ENCODE measurements around the gene RALGAPA2. TPM values are rescaled to one million over a fixed set of nuclear protein-coding genes. Genes with fewer than 3 reads are reported as not detected.
A peak's percentile ranks its signal among the peaks of the same experiment; 100 is the strongest.

Gene RALGAPA2
- total RNA-seq, 2 donors from 2014 or later = 36.5 to 53.2 TPM

DNA sequence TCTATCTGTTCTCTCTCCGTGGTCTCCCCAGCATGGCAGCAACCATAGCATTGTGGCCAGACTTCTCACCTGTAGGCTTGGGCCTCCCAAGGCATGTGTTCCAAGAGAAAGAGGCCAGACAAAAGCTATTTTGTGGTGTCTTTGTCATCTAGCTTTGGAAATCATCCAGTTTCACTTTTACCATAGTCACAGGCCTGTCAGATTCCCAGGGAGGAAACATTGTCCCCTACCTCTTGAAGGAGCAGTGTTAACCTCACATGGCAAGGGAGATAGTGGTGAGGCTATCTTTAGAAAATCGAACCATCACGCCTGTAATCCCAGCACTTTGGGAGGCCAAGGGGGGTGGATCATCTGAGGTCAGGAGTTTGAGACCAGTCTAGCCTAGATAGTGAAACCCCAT is 42.3 kb upstream of the RALGAPA2 start:
- Histone ChIP-seq H3K36me3 (no peaks in the 10 kb centered on the region), H3K27me3 (replicated peaks; ENCODE audit: insufficient read depth) (no peaks in the 10 kb centered on the region), H3K9me3 (no peaks in the 10 kb centered on the region), H3K4me3 (no peak overlapping the region), H3K4me1 (replicated peaks) (peaks cover 4% of the 10 kb centered on the region), H3K27ac (no peak overlapping the region)
- no peak for DNase-seq (ENCODE audit: low spot score)
- 96% methylated on average over 3 of the region's 3 CpGs for WGBS
- intact Hi-C loops (cut with DNase I) = no loop called here
- TF ChIP-seq, protein P1, sequence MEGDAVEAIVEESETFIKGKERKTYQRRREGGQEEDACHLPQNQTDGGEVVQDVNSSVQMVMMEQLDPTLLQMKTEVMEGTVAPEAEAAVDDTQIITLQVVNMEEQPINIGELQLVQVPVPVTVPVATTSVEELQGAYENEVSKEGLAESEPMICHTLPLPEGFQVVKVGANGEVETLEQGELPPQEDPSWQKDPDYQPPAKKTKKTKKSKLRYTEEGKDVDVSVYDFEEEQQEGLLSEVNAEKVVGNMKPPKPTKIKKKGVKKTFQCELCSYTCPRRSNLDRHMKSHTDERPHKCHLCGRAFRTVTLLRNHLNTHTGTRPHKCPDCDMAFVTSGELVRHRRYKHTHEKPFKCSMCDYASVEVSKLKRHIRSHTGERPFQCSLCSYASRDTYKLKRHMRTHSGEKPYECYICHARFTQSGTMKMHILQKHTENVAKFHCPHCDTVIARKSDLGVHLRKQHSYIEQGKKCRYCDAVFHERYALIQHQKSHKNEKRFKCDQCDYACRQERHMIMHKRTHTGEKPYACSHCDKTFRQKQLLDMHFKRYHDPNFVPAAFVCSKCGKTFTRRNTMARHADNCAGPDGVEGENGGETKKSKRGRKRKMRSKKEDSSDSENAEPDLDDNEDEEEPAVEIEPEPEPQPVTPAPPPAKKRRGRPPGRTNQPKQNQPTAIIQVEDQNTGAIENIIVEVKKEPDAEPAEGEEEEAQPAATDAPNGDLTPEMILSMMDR (IDR thresholded peaks at IDR 0.05) = no peak
- TF ChIP-seq POLR2A (IDR thresholded peaks at IDR 0.05) (no peak), POLR2AphosphoS5 (IDR thresholded peaks at IDR 0.05) (no peak)

GRCh38 chr20:20752712-20753111 is 40.3 kb upstream of the RALGAPA2 start:
- H3K4me1 ChIP-seq (replicated peaks) = no peaks in the 10 kb centered on the region
- DNase-seq (ENCODE audit: low spot score) = peak; percentile 46
- H3K27me3 ChIP-seq (replicated peaks; ENCODE audit: insufficient read depth) = no peaks in the 10 kb centered on the region
- no peaks in the 10 kb centered on the region for H3K36me3 ChIP-seq
- TF ChIP-seq POLR2AphosphoS5 (IDR thresholded peaks at IDR 0.05) = peak; percentile 88
- TF ChIP-seq, protein P1 (IDR thresholded peaks at IDR 0.05) = no peak
- intact Hi-C loops (cut with DNase I) = no loop called here
- H3K4me3 ChIP-seq = no peak overlapping the region
- H3K9me3 ChIP-seq = no peaks in the 10 kb centered on the region
- peak overlapping the region; percentile 45 to 54 for H3K27ac ChIP-seq
- 47% methylated on average over 5 of the region's 5 CpGs for WGBS

GRCh38 chr20:20747298-20747697 is 34.9 kb upstream of the RALGAPA2 start:
- Histone ChIP-seq H3K27me3 (replicated peaks; ENCODE audit: insufficient read depth) (no peaks in the 10 kb centered on the region), H3K4me3 (no peak overlapping the region), H3K36me3 (no peaks in the 10 kb centered on the region), H3K9me3 (no peaks in the 10 kb centered on the region), H3K27ac (no peak overlapping the region), H3K4me1 (replicated peaks) (peaks cover 8% of the 10 kb centered on the region)
- no peak for DNase-seq (ENCODE audit: low spot score)
- 85% methylated on average over 1 of the region's 1 CpG for WGBS
- intact Hi-C loops (cut with DNase I) = no loop called here
- no peak for TF ChIP-seq POLR2A (IDR thresholded peaks at IDR 0.05)
- TF ChIP-seq, protein P1 (IDR thresholded peaks at IDR 0.05) = no peak
- TF ChIP-seq POLR2AphosphoS5 (IDR thresholded peaks at IDR 0.05) = no peak

DNA sequence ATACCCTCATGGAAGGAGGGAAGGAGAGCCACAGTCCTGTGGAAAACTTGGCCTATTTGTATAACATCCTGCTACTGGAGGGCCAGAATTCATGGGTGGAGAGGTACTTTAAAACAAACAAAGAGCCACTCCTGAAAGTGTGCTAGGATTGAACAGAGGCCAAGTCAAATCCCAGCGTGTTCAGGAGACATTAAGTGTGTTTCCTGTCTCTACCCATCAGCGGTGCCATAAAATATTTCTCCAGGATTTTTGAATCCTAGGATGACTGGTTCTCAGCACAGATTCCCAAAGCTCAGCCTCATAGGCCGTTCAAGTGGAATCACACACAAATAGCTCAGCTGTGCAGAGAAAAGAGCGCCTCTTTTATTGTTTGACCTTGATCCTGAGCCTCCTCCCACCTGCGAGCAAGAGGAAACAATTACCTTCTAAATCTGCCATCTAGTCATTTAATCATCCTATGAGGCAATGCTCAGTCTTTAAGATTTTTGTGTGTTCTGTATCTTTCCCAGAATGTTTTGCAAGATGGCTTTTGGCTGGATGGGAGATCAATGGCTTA is 31.8 kb upstream of the RALGAPA2 start:
- Histone ChIP-seq H3K9me3 (no peaks in the 10 kb centered on the region), H3K36me3 (no peaks in the 10 kb centered on the region), H3K4me1 (replicated peaks) (peaks cover 8% of the 10 kb centered on the region), H3K27ac (peak overlapping the region; percentile 69 to 71), H3K27me3 (replicated peaks; ENCODE audit: insufficient read depth) (no peaks in the 10 kb centered on the region), H3K4me3 (no peak overlapping the region)
- TF ChIP-seq, protein P1 (IDR thresholded peaks at IDR 0.05) = no peak
- no peak for TF ChIP-seq POLR2AphosphoS5 (IDR thresholded peaks at IDR 0.05)
- TF ChIP-seq POLR2A (IDR thresholded peaks at IDR 0.05) = no peak
- WGBS = 25% methylated on average over 5 of the region's 5 CpGs
- DNase-seq (ENCODE audit: low spot score) = no peak
- intact Hi-C loops (cut with DNase I) = no loop called here

GRCh38 chr20:20743511-20744169 is 31.2 kb upstream of the RALGAPA2 start:
- DNase-seq (ENCODE audit: low spot score) = peak; percentile 58
- 8% methylated on average over 15 of the region's 15 CpGs for WGBS
- H3K9me3 ChIP-seq = no peaks in the 10 kb centered on the region
- intact Hi-C loops (cut with DNase I) = no loop called here
- no peak overlapping the region for H3K4me3 ChIP-seq
- H3K27me3 ChIP-seq (replicated peaks; ENCODE audit: insufficient read depth) = no peaks in the 10 kb centered on the region
- peaks cover 8% of the 10 kb centered on the region for H3K4me1 ChIP-seq (replicated peaks)
- H3K27ac ChIP-seq = peak overlapping the region; percentile 69 to 71
- TF ChIP-seq POLR2A (IDR thresholded peaks at IDR 0.05) = no peak
- peak; percentile 77 for TF ChIP-seq POLR2AphosphoS5 (IDR thresholded peaks at IDR 0.05)
- TF ChIP-seq, protein P1 (IDR thresholded peaks at IDR 0.05) = no peak
- no peaks in the 10 kb centered on the region for H3K36me3 ChIP-seq
